GM12873 (cell line): ENCODE data around the gene COL18A1.

ENCODE experiments used
- TF ChIP-seq, protein P1 (sequence below): IDR thresholded peaks from 2 replicates; pipeline ENCODE4 v1.5.1; 2012; ENCODE audit warnings: low read depth, mild to moderate bottlenecking, moderate library complexity, low read length, control low read depth; ENCODE audit not compliant: insufficient read depth; ENCODE audit errors: missing control alignments

Gene COL18A1

DNA sequence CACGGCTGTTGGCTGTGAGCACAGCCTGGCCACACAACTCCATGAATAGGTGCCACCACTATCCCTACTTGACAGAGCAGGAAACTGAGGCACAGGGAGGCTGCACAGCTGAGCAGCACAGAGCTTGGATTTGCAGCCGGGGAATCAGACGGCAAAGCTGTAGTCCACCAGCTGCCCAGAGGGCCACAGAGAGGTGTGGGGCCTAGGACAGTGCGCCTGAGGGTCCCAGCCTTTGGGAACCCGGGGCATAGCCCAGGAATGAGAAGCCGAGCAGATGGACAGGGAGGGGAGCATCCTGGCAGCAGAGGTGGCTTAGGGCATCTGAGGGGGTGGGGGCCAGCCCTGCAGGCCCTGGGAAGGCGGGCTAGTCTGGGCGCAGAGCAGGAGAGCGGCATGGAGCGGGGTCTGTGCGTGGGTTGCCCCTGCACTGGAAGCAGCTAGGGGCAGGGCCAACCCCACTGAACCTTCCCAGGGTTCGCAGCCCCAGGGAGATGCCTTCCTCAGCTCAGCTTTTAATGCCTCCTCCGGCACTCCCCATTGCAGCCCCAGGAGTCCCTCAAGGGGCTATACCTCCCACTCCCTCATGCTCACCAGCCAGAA, 46.2 kb upstream of the COL18A1 start:
- TF ChIP-seq, protein P1, sequence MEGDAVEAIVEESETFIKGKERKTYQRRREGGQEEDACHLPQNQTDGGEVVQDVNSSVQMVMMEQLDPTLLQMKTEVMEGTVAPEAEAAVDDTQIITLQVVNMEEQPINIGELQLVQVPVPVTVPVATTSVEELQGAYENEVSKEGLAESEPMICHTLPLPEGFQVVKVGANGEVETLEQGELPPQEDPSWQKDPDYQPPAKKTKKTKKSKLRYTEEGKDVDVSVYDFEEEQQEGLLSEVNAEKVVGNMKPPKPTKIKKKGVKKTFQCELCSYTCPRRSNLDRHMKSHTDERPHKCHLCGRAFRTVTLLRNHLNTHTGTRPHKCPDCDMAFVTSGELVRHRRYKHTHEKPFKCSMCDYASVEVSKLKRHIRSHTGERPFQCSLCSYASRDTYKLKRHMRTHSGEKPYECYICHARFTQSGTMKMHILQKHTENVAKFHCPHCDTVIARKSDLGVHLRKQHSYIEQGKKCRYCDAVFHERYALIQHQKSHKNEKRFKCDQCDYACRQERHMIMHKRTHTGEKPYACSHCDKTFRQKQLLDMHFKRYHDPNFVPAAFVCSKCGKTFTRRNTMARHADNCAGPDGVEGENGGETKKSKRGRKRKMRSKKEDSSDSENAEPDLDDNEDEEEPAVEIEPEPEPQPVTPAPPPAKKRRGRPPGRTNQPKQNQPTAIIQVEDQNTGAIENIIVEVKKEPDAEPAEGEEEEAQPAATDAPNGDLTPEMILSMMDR = no peak

DNA sequence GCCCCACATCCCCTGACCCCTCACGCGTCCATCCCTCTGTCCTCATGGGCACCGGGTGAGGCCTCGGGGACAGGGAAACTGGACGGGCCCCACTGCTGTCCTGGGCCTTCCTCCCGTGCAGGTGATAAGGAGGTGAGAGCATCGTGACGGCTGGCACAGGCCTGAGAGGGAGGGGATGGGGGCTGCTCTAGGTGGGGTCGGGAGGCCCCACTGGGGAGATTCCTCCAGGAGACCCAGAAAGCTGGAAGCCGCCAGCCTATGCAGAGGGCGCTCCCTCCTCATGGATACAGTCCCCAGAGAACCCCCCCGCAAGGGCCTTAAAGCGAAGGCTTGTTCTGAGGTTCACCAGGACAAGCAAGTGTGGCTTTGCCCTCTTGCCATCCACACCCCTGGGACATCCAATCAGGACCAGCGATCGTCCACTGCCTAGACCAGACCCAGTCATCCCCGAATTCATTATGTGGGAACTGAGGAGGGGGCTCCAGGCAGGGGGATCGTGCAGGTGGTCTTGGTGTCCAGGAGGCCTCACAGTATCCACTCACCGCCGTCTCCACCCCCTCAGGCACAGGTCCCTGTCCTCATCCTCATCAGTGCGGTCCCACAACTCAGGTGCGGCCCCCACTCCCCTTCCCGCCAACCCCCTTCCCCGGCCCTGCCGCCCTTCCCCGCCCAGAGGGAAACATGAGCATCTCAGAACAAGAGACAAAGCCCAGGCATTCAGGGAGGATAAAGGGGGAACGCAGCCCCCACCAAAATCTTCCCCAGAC, 45.3 kb upstream of the COL18A1 start:
- TF ChIP-seq, protein P1 = no peak

DNA sequence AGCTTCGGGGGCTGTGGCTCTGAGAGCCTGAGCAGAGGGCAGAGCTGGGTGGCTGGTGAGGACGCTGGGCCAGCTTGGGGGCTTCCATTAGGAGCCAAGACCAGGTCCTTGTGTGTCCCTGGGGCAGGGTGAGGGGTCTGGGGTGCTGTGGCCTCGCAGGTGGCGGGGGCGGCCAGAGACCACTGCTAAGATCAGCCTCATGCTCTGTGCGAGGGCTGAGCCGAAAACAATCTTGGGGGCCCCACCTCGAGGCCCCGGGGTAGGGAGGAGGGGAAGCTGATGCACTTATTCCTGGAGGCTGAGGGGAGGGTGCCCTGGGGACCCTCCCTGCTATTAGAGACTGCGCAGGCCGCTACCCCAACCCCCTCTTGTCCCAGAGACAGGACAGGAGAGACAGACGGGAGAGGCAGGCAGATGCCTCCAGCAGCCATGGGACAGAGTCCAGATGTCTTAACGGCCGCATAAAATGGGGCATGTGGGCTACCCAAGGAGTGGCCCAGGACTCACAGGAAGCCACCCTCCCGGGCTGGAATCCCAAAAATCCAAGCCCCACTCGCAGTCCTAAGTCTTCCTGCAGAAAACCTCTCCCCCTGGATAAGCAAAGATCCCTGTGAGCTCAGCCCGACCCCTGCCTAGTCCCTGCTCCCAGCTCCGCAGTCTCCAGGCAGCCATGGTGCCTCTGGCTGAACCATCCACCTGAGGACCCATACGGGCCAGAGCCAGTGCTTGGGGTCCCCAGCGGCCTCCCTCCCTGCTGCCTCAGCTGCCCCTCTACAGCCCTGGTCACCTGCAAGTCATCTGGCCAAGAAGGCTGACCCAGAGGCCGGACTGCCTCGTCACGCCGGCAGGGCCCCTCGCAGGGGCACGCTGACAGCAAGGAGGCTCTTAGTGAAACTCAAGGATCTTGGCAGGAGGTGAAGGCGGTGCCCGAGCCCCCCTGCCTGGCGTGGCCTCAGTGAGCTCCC, 43.6 kb upstream of the COL18A1 start:
- TF ChIP-seq, protein P1 = no peak

DNA sequence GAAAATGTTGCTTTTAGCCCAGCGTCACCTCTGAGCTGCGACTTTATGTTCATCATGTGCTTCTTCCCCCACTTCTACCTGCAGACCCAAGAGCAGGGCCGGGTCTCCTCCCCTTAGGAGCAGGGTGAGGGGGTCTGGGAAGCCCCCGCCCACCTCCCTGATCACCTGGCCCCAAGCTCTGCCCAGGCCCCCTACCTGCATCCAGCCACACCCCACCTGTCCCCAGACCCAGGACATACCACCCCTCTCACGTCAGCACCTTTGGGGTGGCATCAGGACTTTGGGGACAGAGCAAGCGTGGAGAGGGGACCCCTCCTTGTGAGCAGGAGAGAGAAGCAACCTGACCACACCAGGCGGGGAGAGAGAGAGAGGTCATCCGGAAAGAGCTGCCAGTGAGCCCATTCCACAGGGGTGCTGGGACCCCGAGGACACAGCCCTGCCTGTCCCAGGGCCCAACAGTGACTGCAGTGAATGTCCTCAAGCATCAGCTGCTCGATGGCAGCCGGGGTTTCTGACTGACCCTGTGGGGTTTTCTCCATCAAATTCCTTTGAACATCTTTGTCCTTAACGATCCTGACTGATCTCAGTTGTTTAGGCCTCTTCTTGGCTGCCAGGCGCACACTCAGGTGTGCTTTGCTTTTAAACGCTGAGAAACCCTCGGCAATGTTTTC, 42.8 kb upstream of the COL18A1 start:
- TF ChIP-seq, protein P1 = no peak

DNA sequence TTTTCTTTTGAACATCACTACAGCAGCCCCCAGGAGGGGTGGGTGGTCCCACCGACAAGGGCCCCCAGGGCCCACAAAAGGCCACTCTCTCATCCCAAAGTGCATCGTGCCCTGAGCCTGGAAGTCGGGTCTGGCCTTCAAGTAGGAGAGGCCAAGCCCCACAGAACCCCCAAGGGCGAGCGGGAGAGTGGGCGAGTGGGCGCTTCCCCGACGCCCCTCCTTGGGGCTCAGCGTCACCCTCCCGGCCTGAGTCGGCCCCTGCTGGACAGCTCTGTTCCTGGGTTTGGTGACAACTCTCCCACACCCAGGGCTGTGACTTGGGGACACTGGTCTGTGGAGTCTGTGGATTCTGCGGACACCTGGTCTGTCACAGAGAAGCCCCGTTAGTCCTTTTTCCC, 42.2 kb upstream of the COL18A1 start:
- TF ChIP-seq, protein P1 = no peak

DNA sequence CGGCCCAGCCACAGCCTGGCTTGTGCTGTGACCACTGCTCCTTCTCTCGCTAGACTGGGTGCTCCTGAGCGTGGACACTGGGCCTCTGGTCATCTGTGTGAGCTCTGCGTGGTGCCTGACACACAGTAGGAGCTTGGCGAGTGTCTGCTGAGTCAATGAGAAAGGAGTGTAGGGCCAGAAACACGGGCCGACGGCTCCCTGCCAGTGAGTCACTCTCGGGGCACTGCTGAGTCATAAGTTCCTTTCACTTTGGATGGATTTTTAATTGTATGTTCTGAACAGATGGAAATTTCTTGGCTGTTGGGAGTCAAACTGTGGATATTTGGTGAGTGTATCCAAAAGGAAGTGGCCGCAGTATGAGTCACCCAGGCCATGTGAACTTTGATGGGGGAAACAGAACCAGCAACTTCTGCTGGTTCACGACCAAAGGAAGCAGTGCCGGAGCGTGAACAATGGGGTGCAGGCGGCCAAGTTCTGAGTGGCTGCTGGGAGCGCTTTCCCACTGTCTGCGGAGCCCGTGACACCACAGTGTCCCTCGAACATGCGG, 41.0 kb upstream of the COL18A1 start:
- TF ChIP-seq, protein P1 = no peak
